Natural killer cell (primary cell): ENCODE measurements around the gene PACRG. TPM values are rescaled to one million over a fixed set of nuclear protein-coding genes. Genes with fewer than 3 reads are reported as not detected.

ENCODE experiments used
- ATAC-seq, 3 donors: fragments of 150-1000 bp in 2 of 3; fragments of 200-7000 bp in 1 of 3; cut with Tn5 transposase; 1 replicate in 1 of 3; 2 replicates in 2 of 3; pipeline ENCODE4 v1.10.0; 2021; ENCODE audit warnings: mild to moderate bottlenecking in 2 of 3, moderate library complexity in 2 of 3
- DNase-seq, 2 donors: peaks; one replicate each; pipeline versions ENCODE4 v3.0.0 to v3.0.0-alpha.2; 2013 to 2021; ENCODE audit warnings: mixed read lengths in 1 of 2
- H3K27ac ChIP-seq: one replicate; pipeline ENCODE4 v1.5.1; 2013; ENCODE audit warnings: mild to moderate bottlenecking, low read length
- H3K27me3 ChIP-seq: one replicate; pipeline ENCODE4 v1.6.1; 2013; ENCODE audit warnings: low read length; ENCODE audit not compliant: control insufficient read depth, insufficient read depth
- H3K36me3 ChIP-seq: one replicate; pipeline ENCODE4 v1.6.1; 2013; ENCODE audit warnings: low read length; ENCODE audit not compliant: control insufficient read depth, insufficient read depth
- H3K4me1 ChIP-seq: one replicate; pipeline ENCODE4 v1.6.1; 2013; ENCODE audit warnings: low read length; ENCODE audit not compliant: control insufficient read depth, insufficient read depth
- H3K4me3 ChIP-seq: one replicate; pipeline ENCODE4 v1.5.1; 2013; ENCODE audit warnings: low read length
- H3K9me3 ChIP-seq: one replicate; pipeline ENCODE4 v1.6.1; 2013; ENCODE audit warnings: low read length; ENCODE audit not compliant: control insufficient read depth, insufficient read depth
- H3K27ac Mint-ChIP-seq, 2 donors: one replicate each; pipeline ENCODE4 v1.8.0; 2022; ENCODE audit warnings: mild to moderate bottlenecking in 2 of 2, mixed read lengths in 2 of 2, moderate library complexity in 1 of 2
- H3K27me3 Mint-ChIP-seq, 2 donors: one replicate each; pipeline ENCODE4 v1.8.0; 2022; ENCODE audit warnings: low read depth in 2 of 2, mixed read lengths in 2 of 2
- H3K36me3 Mint-ChIP-seq: one replicate; pipeline ENCODE4 v1.8.0; 2022; ENCODE audit warnings: mixed read lengths
- H3K4me1 Mint-ChIP-seq, 2 donors: one replicate each; pipeline ENCODE4 v1.8.0; 2022; ENCODE audit warnings: mixed read lengths in 2 of 2
- H3K4me3 Mint-ChIP-seq: one replicate; pipeline ENCODE4 v1.8.0; 2022; ENCODE audit warnings: mild to moderate bottlenecking, moderate library complexity, mixed read lengths
- H3K9me3 Mint-ChIP-seq, 2 donors: one replicate each; pipeline ENCODE4 v1.8.0; 2022; ENCODE audit warnings: mixed read lengths in 2 of 2
- WGBS: methylation state at CpG from one replicate; pipeline ENCODE4 v1.1.7; 2013; ENCODE audit warnings: missing lambda C conversion rate; ENCODE audit not compliant: insufficient coverage; 5-methylcytosine and 5-hydroxymethylcytosine counted together
- intact Hi-C: fragments of 100-400 bp; cut with micrococcal nuclease; formaldehyde crosslinking; loops from one replicate; pipeline ENCODE4 v1.14.2; 2022
- total RNA-seq, 4 donors: library from RNA; stranded (reverse); fragments of 120-200 nt in 1 of 4; gene quantifications; one replicate each; pipeline versions ENCODE4 v1.2.3 to v1.2.4, GENCODE V29; 2013 to 2022
- TF ChIP-seq, protein P1 (sequence below): fragments of 200-600 bp; IDR thresholded peaks from one replicate; pipeline ENCODE4 v1.8.0; 2022; ENCODE audit warnings: antibody characterized with exemption

PACRG gene
- total RNA-seq, 3 donors from 2014 or later (not counting 1 experiment from before 2014, with no cell fraction given): 0.52 TPM; not detected in 2

DNA sequence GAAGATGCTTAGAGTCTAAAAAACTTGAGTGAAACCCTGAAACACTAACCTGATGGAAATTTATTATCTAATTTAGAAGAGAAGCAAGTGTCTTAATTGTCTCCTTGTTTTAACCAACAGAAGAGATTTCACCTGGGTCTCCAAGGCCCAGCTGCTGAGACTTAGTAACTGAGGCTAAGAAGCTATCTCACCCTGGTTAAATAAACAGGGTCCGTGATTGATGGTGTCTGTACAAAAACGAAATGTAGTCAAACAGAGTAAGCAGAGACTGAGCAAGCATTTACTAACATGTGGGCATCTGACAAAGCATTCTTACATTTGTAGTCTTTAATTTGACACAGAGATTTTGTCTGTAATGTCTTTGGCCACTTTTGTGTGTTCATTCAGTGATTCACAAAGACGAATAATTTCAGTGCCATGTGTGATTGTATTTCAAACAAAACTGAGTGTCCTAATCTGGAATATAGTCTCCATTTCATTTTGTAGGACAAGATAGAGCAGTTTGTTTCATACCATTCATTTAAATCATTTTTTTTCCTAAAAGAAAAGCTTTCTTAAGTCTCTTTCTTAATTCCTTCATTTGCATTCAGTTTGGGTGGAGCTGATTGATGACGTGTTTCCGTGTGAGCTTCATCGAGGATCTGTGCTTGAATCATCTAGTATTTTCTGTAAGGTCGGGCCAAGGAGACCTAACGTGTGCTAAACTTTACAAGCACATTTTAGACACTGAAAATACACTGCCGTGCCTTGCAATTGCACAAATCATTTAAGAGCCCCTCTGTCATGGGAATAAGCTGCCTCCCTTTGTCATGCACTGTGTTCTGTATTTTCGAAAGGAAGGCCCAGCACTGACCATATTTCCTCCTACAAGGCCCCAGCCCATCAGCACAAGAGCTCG lies 516.2 kb downstream of the PACRG start:
- Histone ChIP-seq H3K4me1 (no peaks in the 10 kb centered on the region), H3K27me3 (peaks cover 2% of the 10 kb centered on the region), H3K4me3 (no peak overlapping the region), H3K9me3 (no peaks in the 10 kb centered on the region), H3K27ac (no peak overlapping the region), H3K36me3 (no peaks in the 10 kb centered on the region)
- Mint-ChIP-seq H3K9me3 (no peaks in the 10 kb centered on the region), H3K4me3 (no peak overlapping the region), H3K36me3 (no peaks in the 10 kb centered on the region), H3K27me3 (peaks cover 6 to 15% of the 10 kb centered on the region in 2 donors), H3K4me1 (no peaks in the 10 kb centered on the region), H3K27ac (no peak overlapping the region)
- TF ChIP-seq, protein P1, sequence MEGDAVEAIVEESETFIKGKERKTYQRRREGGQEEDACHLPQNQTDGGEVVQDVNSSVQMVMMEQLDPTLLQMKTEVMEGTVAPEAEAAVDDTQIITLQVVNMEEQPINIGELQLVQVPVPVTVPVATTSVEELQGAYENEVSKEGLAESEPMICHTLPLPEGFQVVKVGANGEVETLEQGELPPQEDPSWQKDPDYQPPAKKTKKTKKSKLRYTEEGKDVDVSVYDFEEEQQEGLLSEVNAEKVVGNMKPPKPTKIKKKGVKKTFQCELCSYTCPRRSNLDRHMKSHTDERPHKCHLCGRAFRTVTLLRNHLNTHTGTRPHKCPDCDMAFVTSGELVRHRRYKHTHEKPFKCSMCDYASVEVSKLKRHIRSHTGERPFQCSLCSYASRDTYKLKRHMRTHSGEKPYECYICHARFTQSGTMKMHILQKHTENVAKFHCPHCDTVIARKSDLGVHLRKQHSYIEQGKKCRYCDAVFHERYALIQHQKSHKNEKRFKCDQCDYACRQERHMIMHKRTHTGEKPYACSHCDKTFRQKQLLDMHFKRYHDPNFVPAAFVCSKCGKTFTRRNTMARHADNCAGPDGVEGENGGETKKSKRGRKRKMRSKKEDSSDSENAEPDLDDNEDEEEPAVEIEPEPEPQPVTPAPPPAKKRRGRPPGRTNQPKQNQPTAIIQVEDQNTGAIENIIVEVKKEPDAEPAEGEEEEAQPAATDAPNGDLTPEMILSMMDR: no peak
- intact Hi-C loops: no loop called here
- DNase-seq (no peak), ATAC-seq (no peak)
- WGBS: 91% methylated on average over 11 of the region's 11 CpGs

DNA sequence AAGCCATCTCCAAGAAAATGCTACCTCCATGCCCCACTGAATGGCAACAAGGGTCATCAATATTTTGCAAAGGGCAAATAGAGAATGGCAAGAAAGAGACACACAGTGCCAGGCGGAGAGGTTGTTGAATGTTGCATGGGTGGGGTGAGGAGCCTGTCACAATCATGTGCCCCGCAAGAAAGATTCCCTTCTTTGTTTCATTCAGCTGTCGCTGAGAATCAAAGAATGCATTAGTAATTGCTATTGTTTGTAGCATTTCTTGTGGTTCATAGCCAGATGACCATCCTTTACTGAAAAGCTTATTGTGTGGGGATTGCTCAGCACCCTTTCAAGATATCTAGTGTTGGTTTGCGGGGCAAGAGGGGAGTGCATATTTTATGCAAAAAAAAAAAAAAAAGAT lies 520.3 kb downstream of the PACRG start:
- peaks cover 9 to 11% of the 10 kb centered on the region in 2 donors for H3K4me1 Mint-ChIP-seq
- Histone ChIP-seq H3K27me3 (peaks cover 2% of the 10 kb centered on the region), H3K4me3 (no peak overlapping the region), H3K4me1 (peaks cover 6% of the 10 kb centered on the region), H3K36me3 (no peaks in the 10 kb centered on the region), H3K27ac (no peak overlapping the region), H3K9me3 (no peaks in the 10 kb centered on the region)
- DNase-seq: no peak
- H3K4me3 Mint-ChIP-seq: no peak overlapping the region
- H3K36me3 Mint-ChIP-seq: no peaks in the 10 kb centered on the region
- ATAC-seq: no peak
- H3K27me3 Mint-ChIP-seq: peaks cover 13 to 14% of the 10 kb centered on the region in 2 donors
- H3K27ac Mint-ChIP-seq: no peak overlapping the region
- intact Hi-C loops: no loop called here
- no peaks in the 10 kb centered on the region for H3K9me3 Mint-ChIP-seq
- TF ChIP-seq, protein P1: no peak
- WGBS: 90% methylated on average over 3 of the region's 4 CpGs

DNA sequence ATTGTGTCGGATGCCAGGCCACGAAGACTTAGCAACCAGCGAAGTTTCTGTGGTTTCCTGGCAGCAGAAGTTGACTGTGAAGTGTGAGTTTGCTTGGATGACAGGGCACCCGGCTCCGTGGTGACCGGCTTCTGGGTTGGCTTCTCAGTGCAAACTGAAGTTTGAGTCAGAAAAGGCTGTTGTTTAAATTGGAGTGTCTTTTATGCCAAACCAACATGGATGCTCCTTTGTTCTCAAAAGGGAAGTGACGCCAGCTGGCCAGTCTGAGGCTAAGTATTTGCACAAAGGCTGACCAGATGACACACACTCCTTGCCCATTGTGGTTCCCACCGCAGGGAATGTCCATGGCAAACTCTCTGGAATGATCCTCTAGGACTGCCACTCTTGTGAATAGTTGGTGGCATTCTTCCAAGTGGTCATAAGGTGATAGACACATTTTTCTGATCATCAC lies 521.9 kb downstream of the PACRG start:
- 20% methylated on average over 8 of the region's 8 CpGs for WGBS
- Histone ChIP-seq H3K9me3 (no peaks in the 10 kb centered on the region), H3K4me1 (peaks cover 6% of the 10 kb centered on the region), H3K27ac (no peak overlapping the region), H3K4me3 (no peak overlapping the region), H3K36me3 (no peaks in the 10 kb centered on the region), H3K27me3 (peaks cover 2% of the 10 kb centered on the region)
- no peak overlapping the region for H3K4me3 Mint-ChIP-seq
- TF ChIP-seq, protein P1: no peak
- H3K4me1 Mint-ChIP-seq: peaks cover 9 to 11% of the 10 kb centered on the region in 2 donors
- H3K36me3 Mint-ChIP-seq: no peaks in the 10 kb centered on the region
- intact Hi-C loops: no loop called here
- H3K9me3 Mint-ChIP-seq: no peaks in the 10 kb centered on the region
- H3K27me3 Mint-ChIP-seq: peaks cover 13 to 14% of the 10 kb centered on the region in 2 donors
- H3K27ac Mint-ChIP-seq: no peak overlapping the region
- peak in 1 of 3 donors; percentile 69 for ATAC-seq
- no peak for DNase-seq
